AG10803 (cell line): ENCODE results near the gene MRPS23.

Experiments
- DNase-seq: peaks from one replicate; pipeline ENCODE4 v3.0.0; 2010; ENCODE audit warnings: low read depth
- H3K4me3 ChIP-seq: 2 replicates; pipeline ENCODE4 v1.5.1; 2011; ENCODE audit warnings: mild to moderate bottlenecking, low read length, control low read depth
- CTCF ChIP-seq: conservative IDR thresholded peaks from 2 replicates; pipeline ENCODE4 v1.5.1; 2011; ENCODE audit warnings: mild to moderate bottlenecking, low read length, control low read depth, inconsistent platforms

Gene MRPS23

GRCh38 chr17:57886020-57886419 lies 36.2 kb upstream of the MRPS23 start:
- no peak for DNase-seq
- H3K4me3 ChIP-seq = no peak overlapping the region
- TF ChIP-seq CTCF = no peak

- TF ChIP-seq CTCF = no peak
- no peak overlapping the region for H3K4me3 ChIP-seq
- DNase-seq = no peak
Measured at GRCh38 chr17:57885148-57885915, 35.5 kb upstream of the MRPS23 start.

GRCh38 chr17:57881783-57882351 lies 32.0 kb upstream of the MRPS23 start:
- DNase-seq = peak; percentile 58
- no peak for TF ChIP-seq CTCF

GRCh38 chr17:57881143-57881542 lies 31.3 kb upstream of the MRPS23 start:
- DNase-seq = peak; percentile 95
- no peak for TF ChIP-seq CTCF
- H3K4me3 ChIP-seq = 0 out of 2 replicates have a peak overlapping the region, but pooled peaks have one; percentile 3

More at GRCh38 chr17:57881783-57882351, 32.0 kb upstream of the MRPS23 start:
- H3K4me3 ChIP-seq = no peak overlapping the region

- TF ChIP-seq CTCF = no peak
- H3K4me3 ChIP-seq = no peak overlapping the region
- no peak for DNase-seq
Measured at GRCh38 chr17:57880086-57880456, 30.2 kb upstream of the MRPS23 start.

GRCh38 chr17:57879437-57880085 lies 29.7 kb upstream of the MRPS23 start:
- no peak overlapping the region for H3K4me3 ChIP-seq
- DNase-seq = no peak
- no peak for TF ChIP-seq CTCF
